GM04504 (cell line): ENCODE measurements around the gene PTTG1IP.

Source experiments
- DNase-seq: peaks from one replicate; pipeline ENCODE4 v3.0.0-alpha.2; 2012; ENCODE audit warnings: low read depth

PTTG1IP gene

GRCh38 chr21:44908908-44909307, 35.4 kb upstream of the PTTG1IP start:
- DNase-seq, result no peak

- DNase-seq, result no peak
Observed at GRCh38 chr21:44907966-44908895, 34.7 kb upstream of the PTTG1IP start.

GRCh38 chr21:44907225-44907965, 33.9 kb upstream of the PTTG1IP start:
- no peak for DNase-seq

- no peak for DNase-seq
Observed at GRCh38 chr21:44905728-44906090, 32.2 kb upstream of the PTTG1IP start.

GRCh38 chr21:44905016-44905727, 31.7 kb upstream of the PTTG1IP start:
- DNase-seq, result no peak

- DNase-seq, result no peak
Observed at GRCh38 chr21:44904141-44904923, 30.8 kb upstream of the PTTG1IP start.

GRCh38 chr21:44903689-44904088, 30.2 kb upstream of the PTTG1IP start:
- no peak for DNase-seq

- DNase-seq, result no peak
Observed at GRCh38 chr21:44903050-44903685, 29.7 kb upstream of the PTTG1IP start.

- no peak for DNase-seq
Observed at GRCh38 chr21:44902268-44903049, 29.0 kb upstream of the PTTG1IP start.

- DNase-seq, result no peak
Observed at GRCh38 chr21:44901391-44902074, 28.0 kb upstream of the PTTG1IP start.

GRCh38 chr21:44900559-44901251, 27.2 kb upstream of the PTTG1IP start:
- no peak for DNase-seq

- DNase-seq, result no peak
Observed at GRCh38 chr21:44899768-44900558, 26.5 kb upstream of the PTTG1IP start.

- no peak for DNase-seq
Observed at GRCh38 chr21:44898851-44899767, 25.6 kb upstream of the PTTG1IP start.

GRCh38 chr21:44898011-44898488, 24.6 kb upstream of the PTTG1IP start:
- DNase-seq, result no peak

- no peak for DNase-seq
Observed at GRCh38 chr21:44897326-44898010, 24.0 kb upstream of the PTTG1IP start.

GRCh38 chr21:44896561-44897286, 23.2 kb upstream of the PTTG1IP start:
- DNase-seq, result no peak
